CD14-positive monocyte (primary cell): Measurements from ENCODE around the gene LIFR. TPM values are rescaled to one million over a fixed set of nuclear protein-coding genes. Genes with fewer than 3 reads are reported as not detected.

Experiments used
- DNase-seq, 3 donors: peaks; one replicate each; pipeline ENCODE4 v3.0.0-alpha.2; 2011 to 2022
- H2AFZ ChIP-seq: 2 replicates; pipeline ENCODE4 v1.6.0; 2012; ENCODE audit warnings: mild to moderate bottlenecking, low read depth, low read length, inconsistent platforms; ENCODE audit not compliant: insufficient read depth, poor library complexity, severe bottlenecking
- H3K27ac ChIP-seq, 2 donors: 1 replicate in 1 of 2; 2 replicates in 1 of 2; pipeline ENCODE4 v1.5.1; 2012 to 2013; ENCODE audit warnings: low read length in 2 of 2, control low read depth in 1 of 2, inconsistent platforms in 1 of 2, low read depth in 1 of 2, mild to moderate bottlenecking in 1 of 2
- H3K27me3 ChIP-seq, 2 donors: one replicate each; pipeline versions ENCODE4 v1.6.0 to v1.6.1; 2011 to 2013; ENCODE audit warnings: low read length in 2 of 2; ENCODE audit not compliant: control insufficient read depth in 2 of 2, insufficient read depth in 2 of 2
- H3K36me3 ChIP-seq, 2 donors: replicated peaks in 1 of 2; 1 replicate in 1 of 2; 2 replicates in 1 of 2; pipeline versions ENCODE4 v1.5.1 to v1.6.1; 2012 to 2013; ENCODE audit warnings: low read length in 2 of 2, control low read depth in 1 of 2, inconsistent platforms in 1 of 2, mild to moderate bottlenecking in 1 of 2; ENCODE audit not compliant: insufficient read depth in 2 of 2, control insufficient read depth in 1 of 2
- H3K4me1 ChIP-seq, 2 donors: 1 replicate in 1 of 2; 2 replicates in 1 of 2; pipeline versions ENCODE4 v1.5.1 to v1.6.1; 2012 to 2013; ENCODE audit warnings: low read length in 2 of 2, control low read depth in 1 of 2, inconsistent platforms in 1 of 2, mild to moderate bottlenecking in 1 of 2, moderate library complexity in 1 of 2; ENCODE audit not compliant: insufficient read depth in 2 of 2, control insufficient read depth in 1 of 2
- H3K4me2 ChIP-seq: replicated peaks from 2 replicates; pipeline ENCODE3; 2012; ENCODE audit warnings: low read length, moderate library complexity, mild to moderate bottlenecking; ENCODE audit not compliant: poor library complexity, severe bottlenecking; ENCODE audit errors: extremely low read depth
- H3K4me3 ChIP-seq, 3 experiments: fragments of 200-600 bp in 1 of 3; sonication (generic) in 1 of 3; replicated peaks in 1 of 3; 1 replicate in 2 of 3; 2 replicates in 1 of 3; pipeline ENCODE4 v1.5.1; 2011 to 2013; ENCODE audit warnings: low read length in 3 of 3, mild to moderate bottlenecking in 3 of 3, control low read depth in 2 of 3, low read depth in 2 of 3, inconsistent platforms in 1 of 3, moderate library complexity in 1 of 3
- H3K79me2 ChIP-seq: 2 replicates; pipeline ENCODE4 v1.6.0; 2012; ENCODE audit warnings: mild to moderate bottlenecking, control low read depth, inconsistent platforms, low read length, moderate library complexity; ENCODE audit not compliant: insufficient read depth
- H3K9ac ChIP-seq: 2 replicates; pipeline ENCODE4 v1.6.0; 2017; ENCODE audit warnings: low read length, mild to moderate bottlenecking; ENCODE audit not compliant: insufficient read depth, poor library complexity, severe bottlenecking
- H3K9me3 ChIP-seq, 2 donors: replicated peaks in 1 of 2; 1 replicate in 1 of 2; 2 replicates in 1 of 2; pipeline versions ENCODE4 v1.5.1 to v1.6.1; 2012 to 2013; ENCODE audit warnings: low read length in 2 of 2, control low read depth in 1 of 2; ENCODE audit not compliant: control insufficient read depth in 1 of 2, insufficient read depth in 1 of 2
- H4K20me1 ChIP-seq: 2 replicates; pipeline ENCODE4 v1.6.0; 2012; ENCODE audit warnings: mild to moderate bottlenecking, low read length, control low read depth, moderate library complexity; ENCODE audit not compliant: insufficient read depth
- H3K27ac Mint-ChIP-seq, 7 donors: one replicate each; pipeline ENCODE4 v1.8.0; 2020; ENCODE audit warnings: mild to moderate bottlenecking in 7 of 7, mixed read lengths in 7 of 7, moderate library complexity in 6 of 7, inconsistent platforms in 2 of 7
- H3K27me3 Mint-ChIP-seq, 3 donors: one replicate each; pipeline ENCODE4 v1.8.0; 2021 to 2022; ENCODE audit warnings: low read depth in 3 of 3, mild to moderate bottlenecking in 3 of 3, mixed read lengths in 3 of 3, moderate library complexity in 3 of 3, inconsistent platforms in 1 of 3
- H3K36me3 Mint-ChIP-seq, 2 donors: one replicate each; pipeline ENCODE4 v1.8.0; 2020; ENCODE audit warnings: mixed read lengths in 2 of 2, inconsistent platforms in 1 of 2, mild to moderate bottlenecking in 1 of 2
- H3K4me1 Mint-ChIP-seq: one replicate; pipeline ENCODE4 v1.8.0; 2020; ENCODE audit warnings: mild to moderate bottlenecking, mixed read lengths
- H3K4me3 Mint-ChIP-seq, 2 donors: one replicate each; pipeline ENCODE4 v1.8.0; 2020; ENCODE audit warnings: mild to moderate bottlenecking in 2 of 2, mixed read lengths in 2 of 2, moderate library complexity in 1 of 2
- H3K9me3 Mint-ChIP-seq, 7 donors: one replicate each; pipeline ENCODE4 v1.8.0; 2020 to 2022; ENCODE audit warnings: mixed read lengths in 7 of 7, mild to moderate bottlenecking in 6 of 7, moderate library complexity in 6 of 7, inconsistent platforms in 2 of 7
- CTCF ChIP-seq: fragments of 200-600 bp; IDR thresholded peaks from one replicate; pipeline ENCODE4 v1.8.0; 2022; ENCODE audit warnings: antibody characterized with exemption, mild to moderate bottlenecking
- WGBS: methylation state at CpG from one replicate; pipeline ENCODE4 v1.1.5; 2013; ENCODE audit warnings: missing lambda C conversion rate; ENCODE audit not compliant: insufficient coverage; 5-methylcytosine and 5-hydroxymethylcytosine counted together
- intact Hi-C, 2 donors: fragments of 100-400 bp; cut with micrococcal nuclease; formaldehyde crosslinking; loops; one replicate each; pipeline versions ENCODE4 v1.15.0 to v1.15.1; 2023
- polyA plus RNA-seq, 3 donors: library from polyadenylated mRNA; depleted of rRNA in 1 of 3; unstranded in 2 of 3; stranded (reverse) in 1 of 3; fragments of 300-500 nt in 2 of 3; fragments of >200 nt in 1 of 3; fragmentation: Illumina TruSeq in 2 of 3; gene quantifications; 1 replicate in 2 of 3; 2 replicates in 1 of 3; pipeline ENCODE4 v1.2.3, GENCODE V29; 2012 to 2021

The LIFR gene
- polyA plus RNA-seq, 3 donors = not detected

- H3K4me2 ChIP-seq = no peak overlapping the region
- peaks cover 3 to 15% of the 10 kb centered on the region in 2 donors for H3K9me3 ChIP-seq
- no peak overlapping the region for H3K4me3 ChIP-seq
- no peak for TF ChIP-seq CTCF
- no peak overlapping the region for H3K27ac ChIP-seq
- no peaks in the 10 kb centered on the region for H3K36me3 ChIP-seq
- intact Hi-C loops = no loop called here
- Mint-ChIP-seq H3K27ac (no peak overlapping the region), H3K9me3 (peaks cover 0 to 12% (median 5%) of the 10 kb centered on the region in 7 donors), H3K4me1 (no peaks in the 10 kb centered on the region), H3K36me3 (no peaks in the 10 kb centered on the region), H3K4me3 (no peak overlapping the region), H3K27me3 (peaks cover 82 to 92% (median 84%) of the 10 kb centered on the region in 3 donors)
- DNase-seq = no peak
- WGBS = no CpG with 5 or more reads among the region's 1 CpG
- no peak overlapping the region for H3K9ac ChIP-seq
- H3K79me2 ChIP-seq = no peaks in the 10 kb centered on the region
- no peaks in the 10 kb centered on the region for H3K4me1 ChIP-seq
- H4K20me1 ChIP-seq = no peaks in the 10 kb centered on the region
- peaks cover 81 to 93% of the 10 kb centered on the region in 2 donors for H3K27me3 ChIP-seq
- no peak overlapping the region for H2AFZ ChIP-seq
Observed at GRCh38 chr5:38438757-38439156, 117.7 kb downstream of the LIFR start.

- no peaks in the 10 kb centered on the region for H3K36me3 Mint-ChIP-seq
- H3K27ac Mint-ChIP-seq = no peak overlapping the region
- Histone ChIP-seq H3K79me2 (no peaks in the 10 kb centered on the region), H3K4me1 (no peaks in the 10 kb centered on the region), H3K27me3 (peaks cover 86 to 96% of the 10 kb centered on the region in 2 donors), H3K9ac (no peak overlapping the region), H3K4me3 (no peak overlapping the region), H3K36me3 (no peaks in the 10 kb centered on the region), H3K4me2 (no peak overlapping the region), H4K20me1 (no peaks in the 10 kb centered on the region), H3K9me3 (peaks cover 3 to 12% of the 10 kb centered on the region in 2 donors), H2AFZ (no peak overlapping the region), H3K27ac (no peak overlapping the region)
- intact Hi-C loops = no loop called here
- H3K9me3 Mint-ChIP-seq = peaks cover 0 to 15% (median 3%) of the 10 kb centered on the region in 7 donors
- peaks cover 79 to 98% (median 86%) of the 10 kb centered on the region in 3 donors for H3K27me3 Mint-ChIP-seq
- H3K4me3 Mint-ChIP-seq = peak overlapping the region in 1 of 2 donors; percentile 61
- no peak for TF ChIP-seq CTCF
- WGBS = 67% methylated on average over 1 of the region's 7 CpGs
- H3K4me1 Mint-ChIP-seq = no peaks in the 10 kb centered on the region
- DNase-seq = no peak
Observed at GRCh38 chr5:38434966-38435705, 121.3 kb downstream of the LIFR start.
